Measurements from ENCODE around the gene TEX261.

DNA sequence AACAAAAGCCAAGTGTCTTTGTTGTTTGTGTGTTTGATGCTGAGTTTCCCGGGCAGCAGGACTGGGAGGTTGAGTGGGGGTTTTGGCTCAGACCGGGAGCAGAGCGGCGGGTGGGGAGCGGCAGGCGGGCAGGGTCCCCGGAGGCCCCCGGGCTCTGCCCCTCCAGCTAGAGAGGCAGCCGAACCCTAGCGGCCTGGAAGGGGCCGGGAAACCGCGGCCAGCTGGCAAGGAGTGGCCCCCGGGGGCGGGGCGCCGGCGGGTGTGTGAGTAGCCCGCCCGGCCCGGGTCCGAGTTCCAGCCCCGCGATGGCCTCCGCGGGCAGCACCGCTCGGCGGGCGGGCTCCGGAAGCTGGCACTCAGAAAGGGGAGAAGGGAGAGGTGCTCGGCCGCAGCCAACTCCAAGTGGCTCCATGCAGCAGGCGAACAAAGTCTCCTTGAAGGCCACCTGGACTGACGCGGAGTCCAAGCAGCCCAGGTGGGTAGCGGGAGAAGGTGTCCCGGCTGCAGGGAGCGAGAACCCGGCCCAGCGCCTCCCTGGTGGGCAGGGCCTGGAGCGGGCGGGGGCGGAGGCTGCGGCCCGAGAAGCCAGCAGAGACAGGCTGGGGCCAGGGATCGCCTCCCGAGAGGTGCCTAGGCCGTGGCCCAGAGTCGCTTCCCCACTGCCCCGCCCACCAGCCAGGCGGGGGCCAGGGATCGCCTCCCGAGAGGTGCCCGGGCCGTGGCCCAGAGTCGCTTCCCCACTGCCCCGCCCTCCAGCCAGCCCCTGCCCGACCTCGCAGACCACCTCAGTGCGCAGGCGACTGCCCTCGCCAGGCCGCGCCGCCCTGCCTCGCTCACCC, 16.1 kb downstream of the TEX261 start, which contains the start of gene ANKRD53:
- no peak for TF ChIP-seq ZNF274 (IDR thresholded peaks at IDR 0.05; ENCODE audit: low read depth, low read length)
- TF ChIP-seq SUZ12 (IDR thresholded peaks at IDR 0.05; ENCODE audit: extremely low read depth, insufficient read depth, insufficient read length), result no peak
- no peak for TF ChIP-seq YY1 (IDR thresholded peaks at IDR 0.05; ENCODE audit: insufficient read depth, insufficient read length)

All from NT2/D1 (cell line).